Measurements from ENCODE around the gene MUC4. TPM values are rescaled to one million over a fixed set of nuclear protein-coding genes. Genes with fewer than 3 reads are reported as not detected.
"Not testable (repeated sequence)": the region's sequence is repeated elsewhere in the genome, so short reads cannot be mapped to it uniquely, and the experiment has no call there.

MUC4 gene
- total and polyA plus RNA-seq, 10 of the 15 experiments (the other 5 are each of a cell fraction or from before 2014, with no cell fraction given), result 0.02 to 0.46 (median 0.27) TPM; not detected in 4

- H3K4me1 ChIP-seq (ENCODE audit: control insufficient read depth, insufficient read depth, low read length); FAIRE-seq; H3K27me3 ChIP-seq (replicated peaks in 1 of 2; ENCODE audit: control insufficient read depth in 2 of 2, insufficient read depth in 2 of 2, low read length in 1 of 2); H3K79me2 ChIP-seq (ENCODE audit: control insufficient read depth, insufficient read depth, low read length); H3K9ac ChIP-seq (ENCODE audit: control insufficient read depth, insufficient read depth, low read length); RAD21 ChIA-PET (ENCODE audit: unreplicated experiment); BruUV-seq (replicated peaks); in situ Hi-C loops (cut with MboI); H2AFZ ChIP-seq (ENCODE audit: control insufficient read depth, low read depth, low read length); POLR2A ChIA-PET; H3K4me2 ChIP-seq (ENCODE audit: control insufficient read depth, insufficient read depth); H3K9me3 ChIP-seq (replicated peaks; ENCODE audit: control insufficient read depth, insufficient read depth, low read length); H4K20me1 ChIP-seq (ENCODE audit: control insufficient read depth, insufficient read depth); H3K36me3 ChIP-seq (ENCODE audit: control insufficient read depth in 2 of 2, insufficient read depth in 2 of 2, low read length in 1 of 2); DNase-seq (ENCODE audit: low read depth, low spot score); ATAC-seq; H3K27ac ChIP-seq (ENCODE audit: control insufficient read depth, insufficient read depth); H3K4me3 ChIP-seq; CTCF ChIA-PET; intact Hi-C loops (cut with micrococcal nuclease; ENCODE audit: unreplicated experiment); SMC1A ChIA-PET (ENCODE audit: uncharacterized antibody, unreplicated experiment): not testable (repeated sequence)
- 86% methylated on average over 21 of the region's 21 CpGs for WGBS (ENCODE audit: insufficient coverage, insufficient replicate concordance, low lambda C conversion rate, missing lambda C conversion rate)
Measured at GRCh38 chr3:195785781-195786405, 25.8 kb downstream of the MUC4 start.

DNA sequence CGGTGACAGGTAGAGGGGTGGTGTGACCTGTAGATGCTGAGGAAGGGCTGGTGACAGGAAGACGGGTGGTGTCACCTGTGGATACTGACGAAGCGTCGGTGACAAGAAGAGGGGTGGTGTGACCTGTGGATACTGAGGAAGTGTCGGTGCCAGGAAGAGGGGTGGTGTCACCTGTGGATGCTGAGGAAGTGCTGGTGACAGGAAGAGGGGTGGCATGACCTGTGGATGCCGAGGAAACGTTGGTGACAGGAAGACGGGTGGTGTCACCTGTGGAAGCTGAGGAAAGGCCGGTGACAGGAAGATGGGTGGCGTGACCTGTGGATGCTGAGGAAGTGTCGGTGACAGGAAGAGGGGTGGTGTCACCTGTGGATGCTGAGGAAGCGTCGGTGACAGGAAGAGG is 27.7 kb downstream of the MUC4 start:
- DNase-seq (ENCODE audit: low read depth, low spot score); intact Hi-C loops (cut with micrococcal nuclease; ENCODE audit: unreplicated experiment); H3K79me2 ChIP-seq (ENCODE audit: control insufficient read depth, insufficient read depth, low read length); H3K4me3 ChIP-seq; H3K9me3 ChIP-seq (replicated peaks; ENCODE audit: control insufficient read depth, insufficient read depth, low read length); H3K27ac ChIP-seq (ENCODE audit: control insufficient read depth, insufficient read depth); ATAC-seq; RAD21 ChIA-PET (ENCODE audit: unreplicated experiment); FAIRE-seq; H3K4me2 ChIP-seq (ENCODE audit: control insufficient read depth, insufficient read depth); H3K36me3 ChIP-seq (ENCODE audit: control insufficient read depth in 2 of 2, insufficient read depth in 2 of 2, low read length in 1 of 2); POLR2A ChIA-PET; SMC1A ChIA-PET (ENCODE audit: uncharacterized antibody, unreplicated experiment); BruUV-seq (replicated peaks); H3K27me3 ChIP-seq (replicated peaks in 1 of 2; ENCODE audit: control insufficient read depth in 2 of 2, insufficient read depth in 2 of 2, low read length in 1 of 2); H4K20me1 ChIP-seq (ENCODE audit: control insufficient read depth, insufficient read depth); H2AFZ ChIP-seq (ENCODE audit: control insufficient read depth, low read depth, low read length); H3K9ac ChIP-seq (ENCODE audit: control insufficient read depth, insufficient read depth, low read length); CTCF ChIA-PET; in situ Hi-C loops (cut with MboI); H3K4me1 ChIP-seq (ENCODE audit: control insufficient read depth, insufficient read depth, low read length): not testable (repeated sequence)
- 81% methylated on average over 14 of the region's 14 CpGs for WGBS (ENCODE audit: insufficient coverage, insufficient replicate concordance, low lambda C conversion rate, missing lambda C conversion rate)

DNA sequence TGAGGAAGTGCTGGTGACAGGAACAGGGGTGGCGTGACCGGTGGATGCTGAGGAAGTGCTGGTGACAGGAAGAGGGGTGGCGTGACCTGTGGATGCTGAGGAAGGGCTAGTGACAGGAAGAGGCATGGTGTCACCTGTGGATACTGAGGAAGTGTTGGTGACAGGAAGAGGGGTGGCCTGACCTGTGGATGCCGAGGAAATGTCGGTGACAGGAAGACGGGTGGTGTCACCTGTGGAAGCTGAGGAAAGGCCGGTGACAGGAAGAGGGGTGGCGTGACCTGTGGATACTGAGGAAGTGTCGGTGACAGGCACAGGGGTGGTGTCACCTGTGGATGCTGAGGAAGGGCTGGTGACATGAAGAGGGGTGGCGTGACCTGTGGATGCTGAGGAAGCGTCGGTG is 30.5 kb downstream of the MUC4 start:
- FAIRE-seq; RAD21 ChIA-PET (ENCODE audit: unreplicated experiment); POLR2A ChIA-PET; H3K27ac ChIP-seq (ENCODE audit: control insufficient read depth, insufficient read depth); SMC1A ChIA-PET (ENCODE audit: uncharacterized antibody, unreplicated experiment); H3K27me3 ChIP-seq (replicated peaks in 1 of 2; ENCODE audit: control insufficient read depth in 2 of 2, insufficient read depth in 2 of 2, low read length in 1 of 2); ATAC-seq; H2AFZ ChIP-seq (ENCODE audit: control insufficient read depth, low read depth, low read length); BruUV-seq (replicated peaks); H3K4me3 ChIP-seq; H3K4me1 ChIP-seq (ENCODE audit: control insufficient read depth, insufficient read depth, low read length); H3K79me2 ChIP-seq (ENCODE audit: control insufficient read depth, insufficient read depth, low read length); DNase-seq (ENCODE audit: low read depth, low spot score); H3K4me2 ChIP-seq (ENCODE audit: control insufficient read depth, insufficient read depth); H3K36me3 ChIP-seq (ENCODE audit: control insufficient read depth in 2 of 2, insufficient read depth in 2 of 2, low read length in 1 of 2); intact Hi-C loops (cut with micrococcal nuclease; ENCODE audit: unreplicated experiment); H3K9me3 ChIP-seq (replicated peaks; ENCODE audit: control insufficient read depth, insufficient read depth, low read length); CTCF ChIA-PET; H3K9ac ChIP-seq (ENCODE audit: control insufficient read depth, insufficient read depth, low read length); H4K20me1 ChIP-seq (ENCODE audit: control insufficient read depth, insufficient read depth); in situ Hi-C loops (cut with MboI): not testable (repeated sequence)
- WGBS (ENCODE audit: insufficient coverage, insufficient replicate concordance, low lambda C conversion rate, missing lambda C conversion rate), result 86% methylated on average over 9 of the region's 12 CpGs

Measured in GM12878 (cell line).